Measurements from ENCODE around the gene DLG2. TPM values are rescaled to one million over a fixed set of nuclear protein-coding genes. Genes with fewer than 3 reads are reported as not detected.

DLG2 gene
- total RNA-seq, 4 donors from 2014 or later, result 1.3 to 4.7 (median 2.4) TPM

DNA sequence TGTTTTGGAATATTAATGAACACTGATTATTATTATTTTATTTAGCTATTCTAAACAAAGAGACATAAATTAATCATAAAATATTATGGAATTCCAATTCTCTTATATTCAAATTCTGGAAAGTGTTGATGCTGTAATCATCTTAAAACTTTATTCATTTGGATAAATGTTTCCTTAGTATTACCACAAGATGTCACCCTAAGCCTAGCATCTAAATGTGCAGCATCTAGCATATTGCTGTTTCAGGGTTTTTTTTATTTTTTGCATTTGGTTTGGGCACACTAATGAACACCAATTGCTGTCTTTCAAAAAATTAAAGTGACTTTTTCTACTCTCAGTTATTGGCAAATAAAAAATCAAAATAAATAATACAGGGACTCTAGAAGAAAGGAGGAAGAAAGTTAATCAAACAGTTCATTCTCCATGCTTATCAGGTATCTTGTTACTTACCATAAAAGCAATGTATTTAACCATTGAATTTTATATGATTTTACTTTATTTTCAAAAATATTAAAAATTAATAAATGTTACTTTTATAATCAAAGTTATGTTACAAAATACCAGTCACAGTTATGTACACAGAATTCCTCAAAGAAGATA, 31.8 kb downstream of the DLG2 start:
- no peak overlapping the region for H3K27ac ChIP-seq
- intact Hi-C loops (cut with DNase I; ENCODE audit: low total_unique reads) (loop anchor here (2.0 to 10.0 kb wide), 3 partner anchors 69 to 619 kb away; partner anchors contain the start of gene CREBZF), in situ Hi-C loops (cut with MboI; ENCODE audit: low sequenced_read_pairs in 4 of 4) (loop anchor here in 2 of 4 donors (25.0 kb wide), 1 partner anchor 242 kb away; no protein-coding TSS in a partner anchor)
- TF ChIP-seq, protein P1, sequence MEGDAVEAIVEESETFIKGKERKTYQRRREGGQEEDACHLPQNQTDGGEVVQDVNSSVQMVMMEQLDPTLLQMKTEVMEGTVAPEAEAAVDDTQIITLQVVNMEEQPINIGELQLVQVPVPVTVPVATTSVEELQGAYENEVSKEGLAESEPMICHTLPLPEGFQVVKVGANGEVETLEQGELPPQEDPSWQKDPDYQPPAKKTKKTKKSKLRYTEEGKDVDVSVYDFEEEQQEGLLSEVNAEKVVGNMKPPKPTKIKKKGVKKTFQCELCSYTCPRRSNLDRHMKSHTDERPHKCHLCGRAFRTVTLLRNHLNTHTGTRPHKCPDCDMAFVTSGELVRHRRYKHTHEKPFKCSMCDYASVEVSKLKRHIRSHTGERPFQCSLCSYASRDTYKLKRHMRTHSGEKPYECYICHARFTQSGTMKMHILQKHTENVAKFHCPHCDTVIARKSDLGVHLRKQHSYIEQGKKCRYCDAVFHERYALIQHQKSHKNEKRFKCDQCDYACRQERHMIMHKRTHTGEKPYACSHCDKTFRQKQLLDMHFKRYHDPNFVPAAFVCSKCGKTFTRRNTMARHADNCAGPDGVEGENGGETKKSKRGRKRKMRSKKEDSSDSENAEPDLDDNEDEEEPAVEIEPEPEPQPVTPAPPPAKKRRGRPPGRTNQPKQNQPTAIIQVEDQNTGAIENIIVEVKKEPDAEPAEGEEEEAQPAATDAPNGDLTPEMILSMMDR (IDR thresholded peaks at IDR 0.05 in 4 of 5, conservative IDR thresholded peaks at IDR 0.05 in 1 of 5), result peak; percentile 40 to 78 (median 67)
- no peak for TF ChIP-seq POLR2A (IDR thresholded peaks at IDR 0.05)
- no peaks in the 10 kb centered on the region for H3K36me3 ChIP-seq
- no peaks in the 10 kb centered on the region for H3K27me3 ChIP-seq
- ATAC-seq (no peak), DNase-seq (no peak)
- no peaks in the 10 kb centered on the region for H3K9me3 ChIP-seq
- no peaks in the 10 kb centered on the region for H3K4me1 ChIP-seq
- no peak overlapping the region for H3K4me3 ChIP-seq

DNA sequence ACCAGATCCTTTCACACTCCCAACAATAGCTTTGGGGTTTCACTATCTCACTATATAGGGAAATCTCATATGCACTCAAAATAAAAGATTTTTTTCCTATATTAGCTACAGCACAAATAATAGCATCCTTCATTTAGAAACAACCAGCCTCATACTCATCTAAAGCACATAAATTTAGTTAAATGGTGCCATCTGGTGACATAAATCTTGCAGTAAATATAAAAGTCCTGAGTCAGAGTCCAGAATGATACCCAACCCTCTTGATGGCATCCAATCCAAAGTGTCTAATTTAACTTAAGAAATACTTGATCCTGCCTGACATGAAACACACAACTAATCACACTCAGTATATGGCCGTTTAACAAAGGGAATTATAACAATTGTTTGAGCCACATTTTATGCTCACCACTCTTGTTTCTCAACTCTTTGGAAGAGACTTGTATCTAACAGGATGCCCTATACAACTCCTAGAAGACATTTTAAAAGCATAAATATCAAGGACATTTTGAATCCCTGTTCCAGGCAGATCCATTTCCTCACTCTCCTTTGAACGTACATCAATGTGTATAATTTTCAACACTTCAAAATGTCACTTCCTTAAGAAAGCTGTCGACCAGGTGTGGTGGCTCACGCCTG, 36.2 kb downstream of the DLG2 start:
- in situ Hi-C loops (cut with MboI; ENCODE audit: low sequenced_read_pairs in 4 of 4), result loop anchor here in 2 of 4 donors (25.0 kb wide), 1 partner anchor 246 kb away; no protein-coding TSS in a partner anchor
- intact Hi-C loops (cut with DNase I; ENCODE audit: low total_unique reads), result loop anchor here (10.0 kb wide), 2 partner anchors 234 to 624 kb away; no protein-coding TSS in a partner anchor
- no peaks in the 10 kb centered on the region for H3K9me3 ChIP-seq
- ATAC-seq, result no peak
- H3K4me3 ChIP-seq, result no peak overlapping the region
- H3K27me3 ChIP-seq, result no peaks in the 10 kb centered on the region
- H3K36me3 ChIP-seq, result no peaks in the 10 kb centered on the region
- H3K27ac ChIP-seq, result no peak overlapping the region
- no peaks in the 10 kb centered on the region for H3K4me1 ChIP-seq
- DNase-seq, result no peak
- TF ChIP-seq, protein P1 (IDR thresholded peaks at IDR 0.05 in 4 of 5, conservative IDR thresholded peaks at IDR 0.05 in 1 of 5), result peak in 1 of 5 experiments; percentile 15
- no peak for TF ChIP-seq POLR2A (IDR thresholded peaks at IDR 0.05)

DNA sequence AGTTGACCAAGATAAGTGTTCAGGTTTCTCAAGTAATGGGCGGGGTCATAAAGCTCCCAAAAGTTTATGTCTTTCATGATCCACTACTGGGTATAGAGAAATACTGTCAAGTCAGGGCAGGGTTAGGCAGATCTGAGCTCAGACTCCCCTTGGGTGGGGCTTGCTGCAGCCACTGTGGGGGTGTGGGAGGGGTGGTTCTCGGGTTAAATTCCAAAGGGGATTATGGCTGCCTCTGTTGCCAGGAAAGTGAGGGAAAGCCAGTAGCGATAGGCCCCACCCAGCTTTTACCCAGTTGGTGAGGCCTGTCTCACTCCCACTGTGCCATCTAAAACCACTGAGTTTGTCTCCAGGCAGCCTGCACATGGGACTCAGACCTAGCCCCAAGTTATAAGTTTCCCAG, 37.8 kb downstream of the DLG2 start:
- TF ChIP-seq POLR2A (IDR thresholded peaks at IDR 0.05), result no peak
- TF ChIP-seq, protein P1 (IDR thresholded peaks at IDR 0.05 in 4 of 5, conservative IDR thresholded peaks at IDR 0.05 in 1 of 5), result no peak
- DNase-seq (no peak), ATAC-seq (no peak)
- no peaks in the 10 kb centered on the region for H3K9me3 ChIP-seq
- H3K4me1 ChIP-seq, result no peaks in the 10 kb centered on the region
- H3K36me3 ChIP-seq, result no peaks in the 10 kb centered on the region
- in situ Hi-C loops (cut with MboI; ENCODE audit: low sequenced_read_pairs in 4 of 4), result loop anchor here in 2 of 4 donors (25.0 kb wide), 1 partner anchor 248 kb away; no protein-coding TSS in a partner anchor
- intact Hi-C loops (cut with DNase I; ENCODE audit: low total_unique reads), result no loop called here
- no peak overlapping the region for H3K4me3 ChIP-seq
- H3K27me3 ChIP-seq, result no peaks in the 10 kb centered on the region
- H3K27ac ChIP-seq, result no peak overlapping the region

DNA sequence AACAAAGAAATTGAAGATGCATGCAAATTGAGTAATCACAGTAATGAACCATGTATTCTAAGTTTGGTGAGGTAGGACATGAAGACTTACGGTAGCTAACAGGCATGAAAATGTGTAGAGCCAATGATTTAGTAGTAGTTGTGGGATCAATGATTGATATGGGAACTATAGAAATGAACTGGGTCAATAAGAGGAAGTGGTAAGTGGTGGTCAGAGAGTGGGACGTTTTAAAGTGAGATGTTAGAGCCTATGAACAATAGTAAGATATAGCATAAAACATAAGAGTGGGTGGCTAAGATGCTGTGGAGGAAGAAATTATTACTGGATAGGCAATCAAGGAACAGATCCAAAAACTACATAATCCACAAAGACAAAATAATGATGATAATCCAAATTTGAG, 45.0 kb downstream of the DLG2 start:
- Histone ChIP-seq H3K4me3 (no peak overlapping the region), H3K27ac (no peak overlapping the region), H3K4me1 (no peaks in the 10 kb centered on the region), H3K9me3 (no peaks in the 10 kb centered on the region), H3K36me3 (no peaks in the 10 kb centered on the region), H3K27me3 (no peaks in the 10 kb centered on the region)
- DNase-seq (no peak), ATAC-seq (no peak)
- intact Hi-C loops (cut with DNase I; ENCODE audit: low total_unique reads) (no loop called here), in situ Hi-C loops (cut with MboI; ENCODE audit: low sequenced_read_pairs in 4 of 4) (loop anchor here in 2 of 4 donors (25.0 kb wide), 1 partner anchor 255 kb away; no protein-coding TSS in a partner anchor)
- TF ChIP-seq, protein P1 (IDR thresholded peaks at IDR 0.05 in 4 of 5, conservative IDR thresholded peaks at IDR 0.05 in 1 of 5), result no peak
- no peak for TF ChIP-seq POLR2A (IDR thresholded peaks at IDR 0.05)
